Measurements from ENCODE around the gene GJC3. TPM values are rescaled to one million over a fixed set of nuclear protein-coding genes. Genes with fewer than 3 reads are reported as not detected.

Gene GJC3
- total RNA-seq, 5 donors from 2014 or later (not counting 1 experiment from before 2014, with no cell fraction given): 0.38 to 0.58 (median 0.53) TPM; not detected in 1

GRCh38 chr7:99926321-99926720, 3.1 kb downstream of the GJC3 start:
- POLR2A ChIA-PET: no interaction called here
- Histone ChIP-seq H3K4me3 (ENCODE audit: control insufficient read depth in 1 of 2, extremely low read depth in 1 of 2, low read length in 1 of 2) (no peak overlapping the region), H3K9me3 (no peaks in the 10 kb centered on the region), H3K27me3 (replicated peaks in 1 of 2; ENCODE audit: control insufficient read depth in 2 of 2, extremely low read depth in 1 of 2, insufficient read depth in 2 of 2, low read length in 1 of 2) (peaks cover 0 to 11% of the 10 kb centered on the region in 2 experiments), H3K27ac (ENCODE audit: low read length) (no peak overlapping the region), H3K36me3 (ENCODE audit: control insufficient read depth in 2 of 2, extremely low read depth in 1 of 2, insufficient read depth in 1 of 2, low read length in 1 of 2) (no peaks in the 10 kb centered on the region), H3K4me1 (ENCODE audit: control insufficient read depth in 1 of 2, extremely low read depth in 1 of 2, insufficient read depth in 2 of 2, low read length in 2 of 2) (peaks cover 8 to 17% of the 10 kb centered on the region in 2 experiments)
- H3K27ac Mint-ChIP-seq: no peak overlapping the region
- H3K4me1 Mint-ChIP-seq: peaks cover 22 to 31% (median 28%) of the 10 kb centered on the region in 3 donors
- no peaks in the 10 kb centered on the region for H3K9me3 Mint-ChIP-seq
- peaks cover 14 to 30% of the 10 kb centered on the region in 2 donors for H3K27me3 Mint-ChIP-seq
- DNase-seq (no peak), ATAC-seq (replicated peaks in 1 of 4) (no peak)
- H3K36me3 Mint-ChIP-seq: peaks cover 12% of the 10 kb centered on the region
- no peak overlapping the region for H3K4me3 Mint-ChIP-seq
- CTCF ChIA-PET: no interaction called here

GRCh38 chr7:99923200-99923599, 6.2 kb downstream of the GJC3 start:
- Histone ChIP-seq H3K4me1 (ENCODE audit: control insufficient read depth in 1 of 2, extremely low read depth in 1 of 2, insufficient read depth in 2 of 2, low read length in 2 of 2) (peaks cover 4 to 14% of the 10 kb centered on the region in 2 experiments), H3K27ac (ENCODE audit: low read length) (no peak overlapping the region), H3K4me3 (ENCODE audit: control insufficient read depth in 1 of 2, extremely low read depth in 1 of 2, low read length in 1 of 2) (no peak overlapping the region), H3K9me3 (no peaks in the 10 kb centered on the region), H3K27me3 (replicated peaks in 1 of 2; ENCODE audit: control insufficient read depth in 2 of 2, extremely low read depth in 1 of 2, insufficient read depth in 2 of 2, low read length in 1 of 2) (peaks cover 0 to 5% of the 10 kb centered on the region in 2 experiments), H3K36me3 (ENCODE audit: control insufficient read depth in 2 of 2, extremely low read depth in 1 of 2, insufficient read depth in 1 of 2, low read length in 1 of 2) (no peaks in the 10 kb centered on the region)
- ChIA-PET CTCF (interaction anchor here in 1 of 2 donors (0.6 to 1.7 kb wide), 4 partner anchors 10 to 411 kb away, joined by 3 to 5 read pairs (median 4); no protein-coding TSS in a partner anchor), POLR2A (interaction anchor here in 1 of 2 donors (0.7 kb wide), 1 partner anchor 347 kb away, joined by 4 read pairs; no protein-coding TSS in a partner anchor)
- Mint-ChIP-seq H3K9me3 (no peaks in the 10 kb centered on the region), H3K27me3 (peaks cover 14 to 27% of the 10 kb centered on the region in 2 donors), H3K36me3 (peaks cover 13% of the 10 kb centered on the region), H3K4me3 (no peak overlapping the region), H3K4me1 (peaks cover 14 to 29% (median 25%) of the 10 kb centered on the region in 3 donors), H3K27ac (no peak overlapping the region)
- 90% methylated on average over 2 of the region's 3 CpGs for WGBS (ENCODE audit: insufficient coverage)
- DNase-seq (no peak), ATAC-seq (replicated peaks in 1 of 4) (no peak)

- no peaks in the 10 kb centered on the region for H3K27me3 ChIP-seq (replicated peaks in 1 of 2; ENCODE audit: control insufficient read depth in 2 of 2, extremely low read depth in 1 of 2, insufficient read depth in 2 of 2, low read length in 1 of 2)
- Mint-ChIP-seq H3K9me3 (no peaks in the 10 kb centered on the region), H3K27me3 (peaks cover 0 to 4% of the 10 kb centered on the region in 2 donors), H3K4me3 (peak overlapping the region; percentile 93 to 95 (median 94)), H3K27ac (peak overlapping the region; percentile 92 to 97), H3K36me3 (peaks cover 24% of the 10 kb centered on the region), H3K4me1 (peaks cover 41 to 54% (median 49%) of the 10 kb centered on the region in 3 donors)
- peak overlapping the region; percentile 88 for H3K27ac ChIP-seq (ENCODE audit: low read length)
- ATAC-seq (replicated peaks in 1 of 4) (no peak), DNase-seq (no peak)
- peak overlapping the region; percentile 70 to 80 for H3K4me3 ChIP-seq (ENCODE audit: control insufficient read depth in 1 of 2, extremely low read depth in 1 of 2, low read length in 1 of 2)
- WGBS (ENCODE audit: insufficient coverage): no CpG with 5 or more reads among the region's 3 CpGs
- CTCF ChIA-PET: interaction anchor here in 1 of 2 donors (0.9 to 2.0 kb wide), 6 partner anchors 10 to 200 kb away, joined by 3 to 8 read pairs (median 4); partner anchors contain the start of gene MCM7
- H3K4me1 ChIP-seq (ENCODE audit: control insufficient read depth in 1 of 2, extremely low read depth in 1 of 2, insufficient read depth in 2 of 2, low read length in 2 of 2): peaks cover 15 to 29% of the 10 kb centered on the region in 2 experiments
- H3K36me3 ChIP-seq (ENCODE audit: control insufficient read depth in 2 of 2, extremely low read depth in 1 of 2, insufficient read depth in 1 of 2, low read length in 1 of 2): peaks cover 0 to 13% of the 10 kb centered on the region in 2 donors
- POLR2A ChIA-PET: interaction anchor here in 1 of 2 donors (0.6 to 0.9 kb wide), 3 partner anchors 169 to 1808 kb away, joined by 3 to 4 read pairs (median 3); partner anchors contain the start of gene COPS6
- no peaks in the 10 kb centered on the region for H3K9me3 ChIP-seq
Observed at GRCh38 chr7:99920149-99920548, 9.3 kb downstream of the GJC3 start.

GRCh38 chr7:99919814-99920112, 9.7 kb downstream of the GJC3 start:
- Mint-ChIP-seq H3K4me1 (peaks cover 44 to 58% (median 52%) of the 10 kb centered on the region in 3 donors), H3K9me3 (no peaks in the 10 kb centered on the region), H3K36me3 (peaks cover 24% of the 10 kb centered on the region), H3K27me3 (peaks cover 0 to 2% of the 10 kb centered on the region in 2 donors), H3K4me3 (peak overlapping the region; percentile 93 to 95 (median 94)), H3K27ac (peak overlapping the region; percentile 92 to 97)
- Histone ChIP-seq H3K27ac (ENCODE audit: low read length) (peak overlapping the region; percentile 88), H3K36me3 (ENCODE audit: control insufficient read depth in 2 of 2, extremely low read depth in 1 of 2, insufficient read depth in 1 of 2, low read length in 1 of 2) (peaks cover 0 to 13% of the 10 kb centered on the region in 2 donors), H3K4me3 (ENCODE audit: control insufficient read depth in 1 of 2, extremely low read depth in 1 of 2, low read length in 1 of 2) (peak overlapping the region; percentile 70 to 80), H3K9me3 (no peaks in the 10 kb centered on the region), H3K27me3 (replicated peaks in 1 of 2; ENCODE audit: control insufficient read depth in 2 of 2, extremely low read depth in 1 of 2, insufficient read depth in 2 of 2, low read length in 1 of 2) (no peaks in the 10 kb centered on the region), H3K4me1 (ENCODE audit: control insufficient read depth in 1 of 2, extremely low read depth in 1 of 2, insufficient read depth in 2 of 2, low read length in 2 of 2) (peaks cover 15 to 29% of the 10 kb centered on the region in 2 experiments)
- 12% methylated on average over 3 of the region's 4 CpGs for WGBS (ENCODE audit: insufficient coverage)
- no peak for DNase-seq
- CTCF ChIA-PET: interaction anchor here in 1 of 2 donors (0.9 to 2.0 kb wide), 6 partner anchors 10 to 201 kb away, joined by 3 to 8 read pairs (median 4); partner anchors contain the start of gene MCM7
- POLR2A ChIA-PET: interaction anchor here in 1 of 2 donors (0.6 to 0.9 kb wide), 3 partner anchors 169 to 1808 kb away, joined by 3 to 4 read pairs (median 3); partner anchors contain the start of gene COPS6
- no peak for ATAC-seq (replicated peaks in 1 of 4)

- ChIA-PET POLR2A (interaction anchor here (0.6 to 0.9 kb wide), 6 partner anchors 131 to 1807 kb away, joined by 3 to 5 read pairs (median 3); partner anchors contain the start of genes COPS6 (in 1 of the 2) and ZCWPW1 (in 1 of the 2)), CTCF (interaction anchor here (0.7 to 2.0 kb wide), 8 partner anchors 11 to 748 kb away, joined by 3 to 8 read pairs (median 4); partner anchors contain the start of gene MCM7 (in 1 of the 2))
- no peaks in the 10 kb centered on the region for H3K27me3 ChIP-seq (replicated peaks in 1 of 2; ENCODE audit: control insufficient read depth in 2 of 2, extremely low read depth in 1 of 2, insufficient read depth in 2 of 2, low read length in 1 of 2)
- no peaks in the 10 kb centered on the region for H3K9me3 ChIP-seq
- Mint-ChIP-seq H3K27me3 (no peaks in the 10 kb centered on the region), H3K9me3 (no peaks in the 10 kb centered on the region), H3K4me1 (peaks cover 49 to 64% (median 56%) of the 10 kb centered on the region in 3 donors), H3K27ac (peak within 1 kb of the TSS; percentile 92 to 97), H3K36me3 (peaks cover 24% of the 10 kb centered on the region), H3K4me3 (peak within 1 kb of the TSS; percentile 93 to 95 (median 94))
- peak; percentile 98 for ATAC-seq (replicated peaks in 1 of 4)
- H3K4me1 ChIP-seq (ENCODE audit: control insufficient read depth in 1 of 2, extremely low read depth in 1 of 2, insufficient read depth in 2 of 2, low read length in 2 of 2): peaks cover 15 to 29% of the 10 kb centered on the region in 2 experiments
- peak; percentile 81 to 93 (median 85) for DNase-seq
- H3K27ac ChIP-seq (ENCODE audit: low read length): peak within 1 kb of the TSS; percentile 88
- WGBS (ENCODE audit: insufficient coverage): 3% methylated on average over 81 of the region's 81 CpGs
- peaks cover 0 to 13% of the 10 kb centered on the region in 2 donors for H3K36me3 ChIP-seq (ENCODE audit: control insufficient read depth in 2 of 2, extremely low read depth in 1 of 2, insufficient read depth in 1 of 2, low read length in 1 of 2)
- peak within 1 kb of the TSS; percentile 70 to 80 for H3K4me3 ChIP-seq (ENCODE audit: control insufficient read depth in 1 of 2, extremely low read depth in 1 of 2, low read length in 1 of 2)
Observed at GRCh38 chr7:99918959-99919813, 10.2 kb downstream of the GJC3 start, which contains the start of gene TRIM4. Gene TRIM4, minus strand, starts transcription at chr7:99919530. Its CDS starts 129 bp downstream, at chr7:99919401.

GRCh38 chr7:99910976-99911375, 18.4 kb downstream of the GJC3 start:
- Histone ChIP-seq H3K4me3 (ENCODE audit: control insufficient read depth in 1 of 2, extremely low read depth in 1 of 2, low read length in 1 of 2) (no peak overlapping the region), H3K27ac (ENCODE audit: low read length) (no peak overlapping the region), H3K27me3 (replicated peaks in 1 of 2; ENCODE audit: control insufficient read depth in 2 of 2, extremely low read depth in 1 of 2, insufficient read depth in 2 of 2, low read length in 1 of 2) (no peaks in the 10 kb centered on the region), H3K36me3 (ENCODE audit: control insufficient read depth in 2 of 2, extremely low read depth in 1 of 2, insufficient read depth in 1 of 2, low read length in 1 of 2) (peaks cover 0 to 44% of the 10 kb centered on the region in 2 donors), H3K9me3 (no peaks in the 10 kb centered on the region), H3K4me1 (ENCODE audit: control insufficient read depth in 1 of 2, extremely low read depth in 1 of 2, insufficient read depth in 2 of 2, low read length in 2 of 2) (peaks cover 0 to 7% of the 10 kb centered on the region in 2 experiments)
- no peak overlapping the region for H3K27ac Mint-ChIP-seq
- ATAC-seq (replicated peaks in 1 of 4) (no peak), DNase-seq (no peak)
- no peaks in the 10 kb centered on the region for H3K9me3 Mint-ChIP-seq
- H3K4me3 Mint-ChIP-seq: no peak overlapping the region
- CTCF ChIA-PET: interaction anchor here in 1 of 2 donors (0.6 kb wide), 2 partner anchors 218 to 220 kb away, joined by 3 read pairs; no protein-coding TSS in a partner anchor
- 100% methylated on average over 1 of the region's 2 CpGs for WGBS (ENCODE audit: insufficient coverage)
- H3K27me3 Mint-ChIP-seq: no peaks in the 10 kb centered on the region
- H3K4me1 Mint-ChIP-seq: peaks cover 57 to 82% (median 61%) of the 10 kb centered on the region in 3 donors
- POLR2A ChIA-PET: no interaction called here
- peaks cover 34% of the 10 kb centered on the region for H3K36me3 Mint-ChIP-seq

Measured in T-cell (primary cell).